ENCODE measurements around the gene FKBP5. TPM values are rescaled to one million over a fixed set of nuclear protein-coding genes. Genes with fewer than 3 reads are reported as not detected.

FKBP5 gene
- total RNA-seq, 1 donor: 5.1 TPM

DNA sequence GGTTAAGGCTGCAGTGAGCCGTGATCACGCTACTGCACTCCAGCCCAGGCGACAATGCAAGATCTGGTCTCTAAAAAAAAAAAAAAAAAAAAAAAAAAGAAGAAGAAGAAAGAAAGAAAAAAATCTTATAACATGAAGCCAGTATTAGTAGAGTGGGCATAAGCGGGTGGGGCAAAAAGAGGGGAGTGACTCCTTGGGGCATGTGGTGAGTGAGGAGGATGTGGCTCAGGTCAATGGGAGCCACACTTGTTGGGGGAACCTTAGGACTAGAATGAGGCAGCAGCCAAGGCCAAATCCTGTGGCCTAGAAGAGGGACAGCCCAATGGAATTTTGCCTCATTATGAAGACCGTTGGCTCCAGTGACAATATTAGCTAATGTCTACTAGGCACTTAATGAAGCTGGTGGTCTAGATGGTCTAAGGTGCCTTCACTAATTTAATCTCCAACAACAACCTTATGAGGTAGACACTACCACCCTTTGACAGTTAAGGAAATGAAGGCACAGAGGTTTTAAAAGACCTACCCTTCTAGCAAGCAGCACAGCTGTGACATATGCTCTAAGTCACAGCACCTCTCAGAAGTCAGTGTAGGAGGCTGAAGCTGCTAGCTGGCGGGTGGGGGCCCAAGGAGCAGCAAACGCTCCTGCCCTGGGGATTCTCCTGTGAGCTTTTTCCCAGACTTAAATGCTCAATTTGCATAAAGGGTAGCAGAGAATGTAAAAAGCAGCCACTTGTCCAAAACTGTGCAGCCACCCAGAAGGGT lies 24.5 kb upstream of the FKBP5 start:
- H4K20me1 ChIP-seq (ENCODE audit: insufficient read depth, low read length): no peaks in the 10 kb centered on the region
- H3K27ac ChIP-seq (ENCODE audit: low read depth, low read length): no peak overlapping the region
- no peaks in the 10 kb centered on the region for H3K79me2 ChIP-seq (ENCODE audit: insufficient read depth, low read length)
- no peaks in the 10 kb centered on the region for H3K4me1 ChIP-seq (ENCODE audit: insufficient read depth, low read length)
- H3K27me3 ChIP-seq (ENCODE audit: insufficient read depth, low read length): no peaks in the 10 kb centered on the region
- no peak overlapping the region for H3K4me3 ChIP-seq (ENCODE audit: insufficient read depth, low read length)
- DNase-seq (ENCODE audit: insufficient read length, low spot score, missing footprints): no peak
- H3K9me3 ChIP-seq (ENCODE audit: low read depth, low read length): no peaks in the 10 kb centered on the region
- TF ChIP-seq CTCF (IDR thresholded peaks at IDR 0.05; ENCODE audit: extremely low read depth, low read depth, low read length): no peak
- H2AFZ ChIP-seq (ENCODE audit: low read length): no peak overlapping the region
- no peaks in the 10 kb centered on the region for H3K36me3 ChIP-seq (ENCODE audit: insufficient read depth, low read length)
- no peak overlapping the region for H3K4me2 ChIP-seq (ENCODE audit: insufficient read depth, low read length)

GRCh38 chr6:35711731-35712130 lies 23.0 kb upstream of the FKBP5 start:
- H3K4me2 ChIP-seq (ENCODE audit: insufficient read depth, low read length): no peak overlapping the region
- H3K27ac ChIP-seq (ENCODE audit: low read depth, low read length): no peak overlapping the region
- H4K20me1 ChIP-seq (ENCODE audit: insufficient read depth, low read length): no peaks in the 10 kb centered on the region
- H3K4me3 ChIP-seq (ENCODE audit: insufficient read depth, low read length): no peak overlapping the region
- H3K79me2 ChIP-seq (ENCODE audit: insufficient read depth, low read length): no peaks in the 10 kb centered on the region
- no peaks in the 10 kb centered on the region for H3K9me3 ChIP-seq (ENCODE audit: low read depth, low read length)
- H3K36me3 ChIP-seq (ENCODE audit: insufficient read depth, low read length): no peaks in the 10 kb centered on the region
- H2AFZ ChIP-seq (ENCODE audit: low read length): no peak overlapping the region
- H3K27me3 ChIP-seq (ENCODE audit: insufficient read depth, low read length): no peaks in the 10 kb centered on the region
- TF ChIP-seq CTCF (IDR thresholded peaks at IDR 0.05; ENCODE audit: extremely low read depth, low read depth, low read length): no peak
- no peaks in the 10 kb centered on the region for H3K4me1 ChIP-seq (ENCODE audit: insufficient read depth, low read length)
- no peak for DNase-seq (ENCODE audit: insufficient read length, low spot score, missing footprints)

GRCh38 chr6:35710241-35710847 lies 21.6 kb upstream of the FKBP5 start:
- Histone ChIP-seq H3K36me3 (ENCODE audit: insufficient read depth, low read length) (no peaks in the 10 kb centered on the region), H3K9me3 (ENCODE audit: low read depth, low read length) (no peaks in the 10 kb centered on the region), H3K4me3 (ENCODE audit: insufficient read depth, low read length) (no peak overlapping the region), H3K27ac (ENCODE audit: low read depth, low read length) (no peak overlapping the region), H3K4me2 (ENCODE audit: insufficient read depth, low read length) (no peak overlapping the region), H3K79me2 (ENCODE audit: insufficient read depth, low read length) (no peaks in the 10 kb centered on the region), H2AFZ (ENCODE audit: low read length) (no peak overlapping the region), H3K4me1 (ENCODE audit: insufficient read depth, low read length) (no peaks in the 10 kb centered on the region), H3K27me3 (ENCODE audit: insufficient read depth, low read length) (no peaks in the 10 kb centered on the region), H4K20me1 (ENCODE audit: insufficient read depth, low read length) (no peaks in the 10 kb centered on the region)
- peak; percentile 63 for DNase-seq (ENCODE audit: insufficient read length, low spot score, missing footprints)
- no peak for TF ChIP-seq CTCF (IDR thresholded peaks at IDR 0.05; ENCODE audit: extremely low read depth, low read depth, low read length)

- Histone ChIP-seq H3K27me3 (ENCODE audit: insufficient read depth, low read length) (no peaks in the 10 kb centered on the region), H3K4me3 (ENCODE audit: insufficient read depth, low read length) (no peak overlapping the region), H3K4me1 (ENCODE audit: insufficient read depth, low read length) (no peaks in the 10 kb centered on the region), H3K9me3 (ENCODE audit: low read depth, low read length) (no peaks in the 10 kb centered on the region), H3K27ac (ENCODE audit: low read depth, low read length) (no peak overlapping the region), H4K20me1 (ENCODE audit: insufficient read depth, low read length) (no peaks in the 10 kb centered on the region), H3K36me3 (ENCODE audit: insufficient read depth, low read length) (no peaks in the 10 kb centered on the region), H3K79me2 (ENCODE audit: insufficient read depth, low read length) (no peaks in the 10 kb centered on the region), H2AFZ (ENCODE audit: low read length) (no peak overlapping the region), H3K4me2 (ENCODE audit: insufficient read depth, low read length) (no peak overlapping the region)
- no peak for TF ChIP-seq CTCF (IDR thresholded peaks at IDR 0.05; ENCODE audit: extremely low read depth, low read depth, low read length)
- DNase-seq (ENCODE audit: insufficient read length, low spot score, missing footprints): no peak
Observed at GRCh38 chr6:35708585-35708984, 19.9 kb upstream of the FKBP5 start.

Data from osteoblast (primary cell).